BLaER1 (cell line): ENCODE measurements around the gene PTPRN2.

Experiments used
- H3K27ac ChIP-seq: shearing (Covaris generic); formaldehyde crosslinking; 2 replicates; pipeline ENCODE4 v1.8.1; 2022
- H3K27me3 ChIP-seq: shearing (Covaris generic); formaldehyde crosslinking; 2 replicates; pipeline ENCODE4 v1.8.1; 2022
- H3K36me3 ChIP-seq: shearing (Covaris generic); formaldehyde crosslinking; 2 replicates; pipeline ENCODE4 v1.8.1; 2022
- H3K4me1 ChIP-seq: shearing (Covaris generic); formaldehyde crosslinking; 2 replicates; pipeline ENCODE4 v1.8.1; 2022
- H3K4me2 ChIP-seq: shearing (Covaris generic); formaldehyde crosslinking; 2 replicates; pipeline ENCODE4 v1.8.1; 2022
- H3K4me3 ChIP-seq: shearing (Covaris generic); formaldehyde crosslinking; 2 replicates; pipeline ENCODE4 v1.8.1; 2022
- H3K9ac ChIP-seq: shearing (Covaris generic); formaldehyde crosslinking; 2 replicates; pipeline ENCODE4 v1.8.1; 2022
- H3K9me3 ChIP-seq: shearing (Covaris generic); formaldehyde crosslinking; 2 replicates; pipeline ENCODE4 v1.8.1; 2022
- H4K20me1 ChIP-seq: shearing (Covaris generic); formaldehyde crosslinking; 2 replicates; pipeline ENCODE4 v1.8.1; 2022
- Cebpa-rat ChIP-seq: shearing (Covaris generic); IDR thresholded peaks from 2 replicates; pipeline ENCODE4 v1.8.1; 2022

The PTPRN2 gene

DNA sequence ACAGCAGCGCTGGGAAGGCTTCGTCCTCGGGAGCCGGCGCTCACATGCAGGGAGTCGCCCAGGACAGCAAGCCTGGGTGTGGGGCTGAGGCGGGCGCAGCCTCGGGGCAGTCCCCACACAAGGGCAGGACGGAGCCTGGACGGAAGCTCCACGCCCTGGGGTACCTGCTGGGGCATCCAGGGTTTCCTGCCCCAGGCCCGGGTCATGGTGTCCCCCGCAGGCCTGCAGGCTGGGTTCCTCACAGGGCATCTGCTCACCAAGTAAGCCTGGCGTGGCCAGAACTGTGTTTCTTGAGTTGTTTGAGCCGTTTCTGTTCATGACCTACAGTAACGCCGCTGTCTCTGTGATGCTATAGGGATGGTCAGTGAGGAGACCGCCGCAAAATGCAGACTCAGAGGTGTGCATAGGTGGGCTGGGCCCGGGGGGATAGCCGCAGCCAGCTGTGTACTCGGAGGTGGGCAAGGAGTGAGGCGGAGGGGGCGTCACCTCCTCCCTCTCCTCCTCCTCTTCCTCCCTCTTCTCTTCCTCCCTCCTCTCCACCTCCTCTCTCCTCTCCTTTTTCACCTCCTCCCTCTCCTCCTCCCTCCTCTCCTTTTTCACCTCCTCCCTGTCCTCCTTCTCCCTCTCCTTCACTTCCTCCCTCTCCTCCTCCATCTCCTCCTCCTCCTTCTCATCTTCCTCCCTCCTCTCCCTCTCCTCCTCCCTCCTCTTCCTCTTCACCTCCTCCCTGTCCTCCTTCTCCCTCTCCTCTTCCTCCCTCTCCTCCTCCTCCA lies 811.9 kb downstream of the PTPRN2 start:
- no peak overlapping the region for H3K9ac ChIP-seq
- H3K4me2 ChIP-seq: no peak overlapping the region
- H4K20me1 ChIP-seq: 0 out of 2 replicates have a peak, but pooled peaks cover 7% of the 10 kb centered on the region
- no peak overlapping the region for H3K27ac ChIP-seq
- no peak overlapping the region for H3K4me3 ChIP-seq
- H3K9me3 ChIP-seq: peaks cover 9% of the 10 kb centered on the region
- no peak for TF ChIP-seq Cebpa-rat
- no peaks in the 10 kb centered on the region for H3K36me3 ChIP-seq
- H3K4me1 ChIP-seq: no peaks in the 10 kb centered on the region
- H3K27me3 ChIP-seq: peaks cover 37% of the 10 kb centered on the region

GRCh38 chr7:157775021-157775559 lies 812.5 kb downstream of the PTPRN2 start:
- peaks cover 11% of the 10 kb centered on the region for H3K9me3 ChIP-seq

GRCh38 chr7:157774495-157774894 lies 813.1 kb downstream of the PTPRN2 start:
- Histone ChIP-seq H3K9me3 (peaks cover 11% of the 10 kb centered on the region), H3K36me3 (no peaks in the 10 kb centered on the region), H3K27ac (no peak overlapping the region), H3K4me3 (no peak overlapping the region), H3K4me1 (no peaks in the 10 kb centered on the region), H3K27me3 (peaks cover 37% of the 10 kb centered on the region), H3K9ac (no peak overlapping the region), H3K4me2 (no peak overlapping the region), H4K20me1 (0 out of 2 replicates have a peak, but pooled peaks cover 7% of the 10 kb centered on the region)
- TF ChIP-seq Cebpa-rat: no peak

More at GRCh38 chr7:157775021-157775559, 812.5 kb downstream of the PTPRN2 start:
- Histone ChIP-seq H3K27ac (no peak overlapping the region), H3K4me1 (no peaks in the 10 kb centered on the region), H3K4me2 (no peak overlapping the region), H4K20me1 (0 out of 2 replicates have a peak, but pooled peaks cover 7% of the 10 kb centered on the region), H3K27me3 (peaks cover 37% of the 10 kb centered on the region), H3K9ac (no peak overlapping the region), H3K36me3 (no peaks in the 10 kb centered on the region), H3K4me3 (no peak overlapping the region)
- TF ChIP-seq Cebpa-rat: no peak

- H4K20me1 ChIP-seq: 0 out of 2 replicates have a peak, but pooled peaks cover 7% of the 10 kb centered on the region
- no peaks in the 10 kb centered on the region for H3K4me1 ChIP-seq
- H3K36me3 ChIP-seq: no peaks in the 10 kb centered on the region
- no peak overlapping the region for H3K4me2 ChIP-seq
- peaks cover 37% of the 10 kb centered on the region for H3K27me3 ChIP-seq
- H3K4me3 ChIP-seq: no peak overlapping the region
- no peak overlapping the region for H3K9ac ChIP-seq
- TF ChIP-seq Cebpa-rat: no peak
- peaks cover 11% of the 10 kb centered on the region for H3K9me3 ChIP-seq
- no peak overlapping the region for H3K27ac ChIP-seq
Measured at GRCh38 chr7:157773361-157773760, 814.3 kb downstream of the PTPRN2 start.

- no peaks in the 10 kb centered on the region for H3K4me1 ChIP-seq
- H3K4me3 ChIP-seq: no peak overlapping the region
- H3K27ac ChIP-seq: no peak overlapping the region
- H3K9ac ChIP-seq: no peak overlapping the region
- peaks cover 34% of the 10 kb centered on the region for H3K27me3 ChIP-seq
- H3K4me2 ChIP-seq: no peak overlapping the region
- TF ChIP-seq Cebpa-rat: no peak
- 0 out of 2 replicates have a peak, but pooled peaks cover 7% of the 10 kb centered on the region for H4K20me1 ChIP-seq
- peaks cover 11% of the 10 kb centered on the region for H3K9me3 ChIP-seq
- no peaks in the 10 kb centered on the region for H3K36me3 ChIP-seq
Measured at GRCh38 chr7:157772486-157773130, 815.0 kb downstream of the PTPRN2 start.

- H3K27me3 ChIP-seq: peaks cover 25% of the 10 kb centered on the region
Measured at GRCh38 chr7:157771689-157772088, 815.9 kb downstream of the PTPRN2 start.

DNA sequence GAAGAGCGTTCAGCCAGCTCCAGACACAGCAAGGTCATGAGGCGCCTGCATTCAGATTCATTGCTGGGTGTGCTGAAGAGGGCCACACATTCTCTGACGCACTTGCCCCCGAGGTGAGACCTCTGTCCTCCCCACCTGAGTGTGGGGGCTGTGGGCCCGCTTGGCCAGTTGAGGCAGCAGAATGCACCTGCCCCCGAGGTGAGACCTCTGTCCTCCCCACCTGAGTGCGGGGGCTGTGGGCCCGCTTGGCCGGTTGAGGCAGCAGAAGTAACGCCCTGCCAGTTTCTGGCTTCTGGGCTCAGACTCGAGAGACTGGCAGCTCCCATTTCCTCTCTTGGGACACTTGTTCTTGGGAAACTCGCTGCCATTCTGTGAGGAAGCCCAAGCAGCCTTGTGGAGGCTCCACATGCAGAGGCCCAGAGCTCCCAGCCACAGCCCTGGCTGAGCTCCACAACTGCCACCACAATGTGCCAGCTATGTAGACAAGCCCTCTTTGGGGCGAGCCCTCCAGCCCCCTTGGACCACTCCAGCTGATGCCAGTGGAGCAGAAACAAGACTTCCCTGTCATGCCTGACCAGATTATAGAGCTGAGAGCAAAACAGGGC lies 816.8 kb downstream of the PTPRN2 start:
- Histone ChIP-seq H3K27ac (no peak overlapping the region), H3K4me2 (no peak overlapping the region), H4K20me1 (0 out of 2 replicates have a peak, but pooled peaks cover 7% of the 10 kb centered on the region), H3K27me3 (peaks cover 16% of the 10 kb centered on the region), H3K4me1 (no peaks in the 10 kb centered on the region), H3K9me3 (peaks cover 11% of the 10 kb centered on the region), H3K4me3 (no peak overlapping the region), H3K36me3 (no peaks in the 10 kb centered on the region), H3K9ac (no peak overlapping the region)
- no peak for TF ChIP-seq Cebpa-rat

More at GRCh38 chr7:157771689-157772088, 815.9 kb downstream of the PTPRN2 start:
- Histone ChIP-seq H3K27ac (no peak overlapping the region), H3K9ac (no peak overlapping the region), H3K4me1 (no peaks in the 10 kb centered on the region), H3K4me2 (no peak overlapping the region), H3K36me3 (no peaks in the 10 kb centered on the region), H4K20me1 (0 out of 2 replicates have a peak, but pooled peaks cover 7% of the 10 kb centered on the region), H3K4me3 (no peak overlapping the region), H3K9me3 (peaks cover 11% of the 10 kb centered on the region)
- no peak for TF ChIP-seq Cebpa-rat

- Histone ChIP-seq H3K4me3 (no peak overlapping the region), H3K36me3 (no peaks in the 10 kb centered on the region), H4K20me1 (no peaks in the 10 kb centered on the region), H3K27me3 (0 out of 2 replicates have a peak, but pooled peaks cover 5% of the 10 kb centered on the region), H3K4me2 (no peak overlapping the region), H3K27ac (no peak overlapping the region), H3K9ac (no peak overlapping the region), H3K9me3 (peaks cover 11% of the 10 kb centered on the region), H3K4me1 (no peaks in the 10 kb centered on the region)
- no peak for TF ChIP-seq Cebpa-rat
Measured at GRCh38 chr7:157769526-157770215, 818.0 kb downstream of the PTPRN2 start.

DNA sequence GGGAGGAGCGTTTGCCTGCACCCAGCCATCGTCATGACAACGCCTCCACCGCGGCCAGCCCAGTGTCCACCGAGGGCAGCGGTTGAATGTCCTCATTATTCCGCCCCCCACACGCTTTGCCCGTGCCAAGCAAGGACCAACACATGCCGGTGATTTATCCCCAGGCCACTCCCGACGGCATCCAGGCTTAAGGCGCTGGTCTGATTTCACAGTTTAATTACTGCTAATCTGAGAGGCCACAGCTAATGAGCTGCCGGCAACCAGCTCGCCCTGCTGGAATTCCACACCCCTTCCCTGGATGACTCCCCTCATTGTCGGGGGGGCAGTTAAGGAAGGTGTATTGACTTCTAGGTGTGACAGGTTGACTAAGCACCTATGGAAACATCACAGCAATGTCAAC lies 818.5 kb downstream of the PTPRN2 start:
- Histone ChIP-seq H3K9ac (no peak overlapping the region), H3K4me1 (no peaks in the 10 kb centered on the region), H3K4me2 (no peak overlapping the region), H3K9me3 (peaks cover 15% of the 10 kb centered on the region), H3K4me3 (no peak overlapping the region), H3K27me3 (no peaks in the 10 kb centered on the region), H4K20me1 (no peaks in the 10 kb centered on the region), H3K36me3 (no peaks in the 10 kb centered on the region), H3K27ac (no peak overlapping the region)
- no peak for TF ChIP-seq Cebpa-rat
